OCI-M1 (cell line): ENCODE data around the gene ACTL10.

Experiments
- DNase-seq: peaks from one replicate; lab custom pipeline; 2025; lab: John Stamatoyannopoulos, UW

Gene ACTL10

GRCh38 chr20:33677991-33678702 is 11.4 kb downstream of the ACTL10 start:
- no peak for DNase-seq

- no peak for DNase-seq
Measured at GRCh38 chr20:33679758-33680485, 13.2 kb downstream of the ACTL10 start.

GRCh38 chr20:33680686-33681085 is 13.9 kb downstream of the ACTL10 start:
- no peak for DNase-seq

GRCh38 chr20:33681288-33681687 is 14.5 kb downstream of the ACTL10 start:
- DNase-seq = no peak

- DNase-seq = no peak
Measured at GRCh38 chr20:33681728-33682353, 15.1 kb downstream of the ACTL10 start.

- DNase-seq = no peak
Measured at GRCh38 chr20:33684533-33685327, 18.0 kb downstream of the ACTL10 start.

- peak; percentile 62 for DNase-seq
Measured at GRCh38 chr20:33685328-33686099, 18.8 kb downstream of the ACTL10 start.

- DNase-seq = peak; percentile 97
Measured at GRCh38 chr20:33686100-33686983, 19.6 kb downstream of the ACTL10 start, which contains the start of gene E2F1. Gene E2F1, minus strand, starts transcription at chr20:33686385. Its CDS starts 121 bp downstream, at chr20:33686264.

- no peak for DNase-seq
Measured at GRCh38 chr20:33686984-33687366, 20.2 kb downstream of the ACTL10 start.

GRCh38 chr20:33687370-33687915 is 20.7 kb downstream of the ACTL10 start:
- DNase-seq = peak; percentile 65

GRCh38 chr20:33687993-33688937 is 21.5 kb downstream of the ACTL10 start:
- no peak for DNase-seq

GRCh38 chr20:33688938-33689424 is 22.2 kb downstream of the ACTL10 start:
- peak; percentile 71 for DNase-seq

- DNase-seq = no peak
Measured at GRCh38 chr20:33689493-33689892, 22.8 kb downstream of the ACTL10 start.

GRCh38 chr20:33689973-33690372 is 23.2 kb downstream of the ACTL10 start:
- peak; percentile 97 for DNase-seq

- DNase-seq = no peak
Measured at GRCh38 chr20:33693289-33693688, 26.5 kb downstream of the ACTL10 start.

- DNase-seq = no peak
Measured at GRCh38 chr20:33693741-33694638, 27.2 kb downstream of the ACTL10 start.

- no peak for DNase-seq
Measured at GRCh38 chr20:33694639-33695012, 27.9 kb downstream of the ACTL10 start.

- DNase-seq = no peak
Measured at GRCh38 chr20:33696448-33696847, 29.7 kb downstream of the ACTL10 start.
